ENCODE results near the gene ADGRF5. TPM values are rescaled to one million over a fixed set of nuclear protein-coding genes. Genes with fewer than 3 reads are reported as not detected.

The ADGRF5 gene
- total and polyA plus RNA-seq, 2 donors (not counting 3 experiments of a cell fraction or from before 2014, with no cell fraction given), result 26.3 to 50.0 TPM

- no peak overlapping the region for H2AFZ ChIP-seq (ENCODE audit: low read depth, low read length)
- POLR2A ChIA-PET, result no interaction called here
- H3K36me3 ChIP-seq (ENCODE audit: control insufficient read depth in 2 of 2, extremely low read depth in 1 of 2, insufficient read depth in 2 of 2, low read length in 2 of 2), result no peaks in the 10 kb centered on the region
- TF ChIP-seq FOS (IDR thresholded peaks at IDR 0.05; ENCODE audit: borderline replicate concordance, insufficient read depth, low read length), result no peak
- no peak for TF ChIP-seq JUN (IDR thresholded peaks at IDR 0.05; ENCODE audit: borderline replicate concordance, insufficient read depth, insufficient read length, low read depth)
- no peak for TF ChIP-seq EZH2 (IDR thresholded peaks at IDR 0.05; ENCODE audit: borderline replicate concordance, low read depth, low read length, severe bottlenecking)
- TF ChIP-seq POLR2AphosphoS5 (IDR thresholded peaks at IDR 0.05; ENCODE audit: insufficient read depth, low read depth, low read length), result no peak
- no peak for FAIRE-seq
- H3K9me1 ChIP-seq (replicated peaks; ENCODE audit: control insufficient read depth, extremely low read depth, insufficient read depth, low read length), result no peaks in the 10 kb centered on the region
- no peak overlapping the region for H3K27ac ChIP-seq (ENCODE audit: insufficient read depth, low read depth, low read length)
- H3K79me2 ChIP-seq (ENCODE audit: control insufficient read depth, insufficient read depth, low read length), result no peaks in the 10 kb centered on the region
- CTCF ChIA-PET, result no interaction called here
- no peaks in the 10 kb centered on the region for H3K4me1 ChIP-seq (ENCODE audit: control insufficient read depth, extremely low read depth, insufficient read depth, low read length)
- H3K4me2 ChIP-seq (ENCODE audit: insufficient read depth, low read length), result no peak overlapping the region
- peaks cover 2 to 3% of the 10 kb centered on the region in 2 experiments for H3K27me3 ChIP-seq (ENCODE audit: control insufficient read depth in 2 of 2, insufficient read depth in 2 of 2, low read length in 2 of 2)
- H3K9me3 ChIP-seq (replicated peaks; ENCODE audit: control insufficient read depth, insufficient read depth, low read length), result no peaks in the 10 kb centered on the region
- H4K20me1 ChIP-seq (replicated peaks; ENCODE audit: control insufficient read depth, extremely low read depth, insufficient read depth, low read length), result no peaks in the 10 kb centered on the region
- dilution Hi-C loops (cut with MboI; ENCODE audit: extremely low pct_ligation_motif_present, low sequenced_read_pairs) (no loop called here), intact Hi-C loops (cut with micrococcal nuclease) (no loop called here)
- no peak overlapping the region for H3K4me3 ChIP-seq (replicated peaks in 1 of 3; ENCODE audit: insufficient read depth in 1 of 3, low read depth in 1 of 3, low read length in 3 of 3)
- H3K9ac ChIP-seq (replicated peaks; ENCODE audit: extremely low read depth, insufficient read depth, low read length), result no peak overlapping the region
- DNase-seq (ENCODE audit: low read depth, low spot score), result no peak
- no TSS peak for BruUV-seq (replicated peaks)
Measured at GRCh38 chr6:46819561-46819960, 102.2 kb downstream of the ADGRF5 start.

GRCh38 chr6:46816626-46817025 is 105.1 kb downstream of the ADGRF5 start:
- no peaks in the 10 kb centered on the region for H3K36me3 ChIP-seq (ENCODE audit: control insufficient read depth in 2 of 2, extremely low read depth in 1 of 2, insufficient read depth in 2 of 2, low read length in 2 of 2)
- H3K4me2 ChIP-seq (ENCODE audit: insufficient read depth, low read length), result no peak overlapping the region
- no peaks in the 10 kb centered on the region for H3K79me2 ChIP-seq (ENCODE audit: control insufficient read depth, insufficient read depth, low read length)
- H2AFZ ChIP-seq (ENCODE audit: low read depth, low read length), result no peak overlapping the region
- CTCF ChIA-PET, result no interaction called here
- no TSS peak for BruUV-seq (replicated peaks)
- FAIRE-seq, result no peak
- TF ChIP-seq FOS (IDR thresholded peaks at IDR 0.05; ENCODE audit: borderline replicate concordance, insufficient read depth, low read length) (no peak), CTCF (IDR thresholded peaks at IDR 0.05; ENCODE audit: extremely low read depth in 1 of 2, insufficient read depth in 1 of 2, low read depth in 1 of 2, low read length in 2 of 2) (no peak), POLR2AphosphoS5 (IDR thresholded peaks at IDR 0.05; ENCODE audit: insufficient read depth, low read depth, low read length) (no peak), MAX (IDR thresholded peaks at IDR 0.05; ENCODE audit: insufficient read depth, insufficient read length) (no peak), POLR2A (IDR thresholded peaks at IDR 0.05; ENCODE audit: low read depth, low read length) (no peak), EZH2 (IDR thresholded peaks at IDR 0.05; ENCODE audit: borderline replicate concordance, low read depth, low read length, severe bottlenecking) (no peak), GATA2 (IDR thresholded peaks at IDR 0.05; ENCODE audit: insufficient read depth, insufficient read length, low read depth, low read length) (no peak), MYC (IDR thresholded peaks at IDR 0.05; ENCODE audit: low read depth, low read length) (no peak), JUN (IDR thresholded peaks at IDR 0.05; ENCODE audit: borderline replicate concordance, insufficient read depth, insufficient read length, low read depth) (no peak)
- H3K9me3 ChIP-seq (replicated peaks; ENCODE audit: control insufficient read depth, insufficient read depth, low read length), result no peaks in the 10 kb centered on the region
- intact Hi-C loops (cut with micrococcal nuclease), result no loop called here
- H3K27me3 ChIP-seq (ENCODE audit: control insufficient read depth in 2 of 2, insufficient read depth in 2 of 2, low read length in 2 of 2), result peaks cover 2 to 4% of the 10 kb centered on the region in 2 experiments
- H3K4me1 ChIP-seq (ENCODE audit: control insufficient read depth, extremely low read depth, insufficient read depth, low read length), result no peaks in the 10 kb centered on the region
- H3K9ac ChIP-seq (replicated peaks; ENCODE audit: extremely low read depth, insufficient read depth, low read length), result no peak overlapping the region
- H4K20me1 ChIP-seq (replicated peaks; ENCODE audit: control insufficient read depth, extremely low read depth, insufficient read depth, low read length), result no peaks in the 10 kb centered on the region
- DNase-seq (ENCODE audit: low read depth, low spot score), result no peak
- dilution Hi-C loops (cut with MboI; ENCODE audit: extremely low pct_ligation_motif_present, low sequenced_read_pairs), result no loop called here
- no peaks in the 10 kb centered on the region for H3K9me1 ChIP-seq (replicated peaks; ENCODE audit: control insufficient read depth, extremely low read depth, insufficient read depth, low read length)
- no peak overlapping the region for H3K27ac ChIP-seq (ENCODE audit: insufficient read depth, low read depth, low read length)
- POLR2A ChIA-PET, result no interaction called here
- H3K4me3 ChIP-seq (replicated peaks in 1 of 3; ENCODE audit: insufficient read depth in 1 of 3, low read depth in 1 of 3, low read length in 3 of 3), result no peak overlapping the region
